ENCODE data around the gene TNIK.

GRCh38 chr3:171372694-171373093, 87.5 kb downstream of the TNIK start:
- TF ChIP-seq CTCF (conservative IDR thresholded peaks at IDR 0.05; ENCODE audit: low read depth, low read length) (no peak), SMC3 (IDR thresholded peaks at IDR 0.05; ENCODE audit: low read depth, low read length) (no peak), CEBPB (IDR thresholded peaks at IDR 0.05; ENCODE audit: low read depth, low read length) (no peak)

Measured in IMR-90 (cell line).